Ascending aorta (tissue), 2 donors: ENCODE data around the gene SLC7A4. TPM values are rescaled to one million over a fixed set of nuclear protein-coding genes. Genes with fewer than 3 reads are reported as not detected.

Source experiments
- DNase-seq, 2 donors: peaks; one replicate each; pipeline ENCODE4 v3.0.0-alpha.2; 2019; ENCODE audit warnings: low spot score in 2 of 2
- H3K27ac ChIP-seq, 2 donors: fragments of 200-600 bp; sonication (generic); one replicate each; pipeline ENCODE4 v1.5.1; 2016 to 2017; ENCODE audit warnings: mild to moderate bottlenecking in 1 of 2
- H3K27me3 ChIP-seq: fragments of 200-600 bp; sonication (generic); one replicate; pipeline ENCODE4 v1.5.1; 2017
- H3K36me3 ChIP-seq, 2 donors: fragments of 200-600 bp; sonication (generic); one replicate each; pipeline ENCODE4 v1.5.1; 2016
- H3K4me1 ChIP-seq, 2 donors: fragments of 200-600 bp; sonication (generic); one replicate each; pipeline ENCODE4 v1.5.1; 2016 to 2017; ENCODE audit warnings: mild to moderate bottlenecking in 1 of 2
- H3K4me3 ChIP-seq, 2 donors: fragments of 200-600 bp; sonication (generic); one replicate each; pipeline ENCODE4 v1.5.1; 2016 to 2017; ENCODE audit warnings: mild to moderate bottlenecking in 1 of 2
- H3K9me3 ChIP-seq, 2 donors: fragments of 200-600 bp; sonication (generic); one replicate each; pipeline ENCODE4 v1.5.1; 2016
- CTCF ChIP-seq, 3 experiments: fragments of 200-600 bp in 2 of 3; fragments of 450-650 bp in 1 of 3; sonication (generic) in 2 of 3; IDR thresholded peaks; one replicate each; pipeline ENCODE4 v1.5.1; 2016 to 2019; ENCODE audit warnings: antibody characterized with exemption in 3 of 3, mild to moderate bottlenecking in 1 of 3, moderate library complexity in 1 of 3
- intact Hi-C: fragments of 100-400 bp; cut with DNase I; formaldehyde crosslinking; loops from one replicate; pipeline ENCODE4 v1.15.1; 2023
- total RNA-seq: library from RNA; depleted of rRNA; stranded (reverse); fragments of >200 nt; gene quantifications from one replicate; pipeline ENCODE4 v1.1.0, GENCODE V29; 2016

The SLC7A4 gene
- total RNA-seq, 1 donor from 2014 or later = 20.4 TPM

- peaks cover 52 to 91% of the 10 kb centered on the region in 2 donors for H3K36me3 ChIP-seq
- DNase-seq = no peak
Measured at GRCh38 chr22:20995329-20996030, 36.9 kb downstream of the SLC7A4 start.

GRCh38 chr22:20994902-20995241 lies 37.5 kb downstream of the SLC7A4 start:
- Histone ChIP-seq H3K4me1 (peaks cover 0 to 4% of the 10 kb centered on the region in 2 donors), H3K27me3 (no peaks in the 10 kb centered on the region), H3K4me3 (no peak overlapping the region), H3K36me3 (peaks cover 49 to 94% of the 10 kb centered on the region in 2 donors), H3K27ac (no peak overlapping the region), H3K9me3 (no peaks in the 10 kb centered on the region)
- TF ChIP-seq CTCF (IDR thresholded peaks at IDR 0.05) = no peak
- no peak for DNase-seq
- intact Hi-C loops = no loop called here

More at GRCh38 chr22:20995329-20996030, 36.9 kb downstream of the SLC7A4 start:
- peaks cover 0 to 10% of the 10 kb centered on the region in 2 donors for H3K4me1 ChIP-seq
- H3K27ac ChIP-seq = no peak overlapping the region
- no peak for TF ChIP-seq CTCF (IDR thresholded peaks at IDR 0.05)
- intact Hi-C loops = no loop called here
- H3K27me3 ChIP-seq = no peaks in the 10 kb centered on the region
- no peaks in the 10 kb centered on the region for H3K9me3 ChIP-seq
- no peak overlapping the region for H3K4me3 ChIP-seq

- no peak for TF ChIP-seq CTCF (IDR thresholded peaks at IDR 0.05)
- Histone ChIP-seq H3K9me3 (no peaks in the 10 kb centered on the region), H3K27me3 (no peaks in the 10 kb centered on the region), H3K36me3 (peaks cover 43 to 89% of the 10 kb centered on the region in 2 donors), H3K4me3 (no peak overlapping the region), H3K27ac (no peak overlapping the region), H3K4me1 (no peaks in the 10 kb centered on the region)
- intact Hi-C loops = no loop called here
- DNase-seq = no peak
Measured at GRCh38 chr22:20994128-20994901, 38.0 kb downstream of the SLC7A4 start.

- Histone ChIP-seq H3K4me3 (no peak overlapping the region), H3K27ac (no peak overlapping the region), H3K36me3 (peaks cover 43 to 86% of the 10 kb centered on the region in 2 donors), H3K4me1 (no peaks in the 10 kb centered on the region), H3K9me3 (no peaks in the 10 kb centered on the region), H3K27me3 (no peaks in the 10 kb centered on the region)
- intact Hi-C loops = no loop called here
- DNase-seq = no peak
- no peak for TF ChIP-seq CTCF (IDR thresholded peaks at IDR 0.05)
Measured at GRCh38 chr22:20993304-20994127, 38.8 kb downstream of the SLC7A4 start.

- Histone ChIP-seq H3K36me3 (peaks cover 47 to 86% of the 10 kb centered on the region in 2 donors), H3K27me3 (no peaks in the 10 kb centered on the region), H3K9me3 (no peaks in the 10 kb centered on the region), H3K27ac (no peak overlapping the region), H3K4me3 (no peak overlapping the region), H3K4me1 (no peaks in the 10 kb centered on the region)
- no peak for DNase-seq
- intact Hi-C loops = no loop called here
- no peak for TF ChIP-seq CTCF (IDR thresholded peaks at IDR 0.05)
Measured at GRCh38 chr22:20992456-20993303, 39.7 kb downstream of the SLC7A4 start.
